WI38 (cell line): ENCODE data around the gene EHBP1.

ENCODE experiments used
- H3K4me3 ChIP-seq: 2 replicates; pipeline ENCODE4 v1.5.1; 2011; ENCODE audit warnings: low read depth, mild to moderate bottlenecking, control low read depth, low read length
- TF ChIP-seq, protein P1 (sequence below): IDR thresholded peaks from 2 replicates; pipeline ENCODE4 v1.5.1; 2012; ENCODE audit warnings: low read depth, mild to moderate bottlenecking, control low read depth, low read length

EHBP1 gene

DNA sequence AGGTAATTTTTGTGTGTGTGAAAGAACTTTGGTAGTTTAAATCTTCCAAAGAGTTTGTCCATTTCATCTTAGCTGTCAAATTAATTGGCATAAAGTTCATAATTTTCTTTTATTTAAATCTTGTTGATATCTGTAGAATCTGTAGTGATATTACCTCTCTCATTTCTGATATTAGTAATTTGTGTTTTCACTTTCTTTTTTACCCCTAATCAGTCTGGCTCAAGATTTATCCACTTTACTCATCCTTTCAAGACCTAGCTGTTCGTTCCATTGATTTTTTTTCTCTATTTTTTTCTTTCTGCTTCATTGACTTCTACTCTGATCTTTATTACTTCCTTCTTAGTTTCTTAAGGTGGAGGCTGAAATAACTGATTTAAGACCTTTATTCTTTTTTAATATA, 202.6 kb downstream of the EHBP1 start:
- H3K4me3 ChIP-seq: no peak overlapping the region
- TF ChIP-seq, protein P1, sequence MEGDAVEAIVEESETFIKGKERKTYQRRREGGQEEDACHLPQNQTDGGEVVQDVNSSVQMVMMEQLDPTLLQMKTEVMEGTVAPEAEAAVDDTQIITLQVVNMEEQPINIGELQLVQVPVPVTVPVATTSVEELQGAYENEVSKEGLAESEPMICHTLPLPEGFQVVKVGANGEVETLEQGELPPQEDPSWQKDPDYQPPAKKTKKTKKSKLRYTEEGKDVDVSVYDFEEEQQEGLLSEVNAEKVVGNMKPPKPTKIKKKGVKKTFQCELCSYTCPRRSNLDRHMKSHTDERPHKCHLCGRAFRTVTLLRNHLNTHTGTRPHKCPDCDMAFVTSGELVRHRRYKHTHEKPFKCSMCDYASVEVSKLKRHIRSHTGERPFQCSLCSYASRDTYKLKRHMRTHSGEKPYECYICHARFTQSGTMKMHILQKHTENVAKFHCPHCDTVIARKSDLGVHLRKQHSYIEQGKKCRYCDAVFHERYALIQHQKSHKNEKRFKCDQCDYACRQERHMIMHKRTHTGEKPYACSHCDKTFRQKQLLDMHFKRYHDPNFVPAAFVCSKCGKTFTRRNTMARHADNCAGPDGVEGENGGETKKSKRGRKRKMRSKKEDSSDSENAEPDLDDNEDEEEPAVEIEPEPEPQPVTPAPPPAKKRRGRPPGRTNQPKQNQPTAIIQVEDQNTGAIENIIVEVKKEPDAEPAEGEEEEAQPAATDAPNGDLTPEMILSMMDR: no peak

GRCh38 chr2:62913311-62913710, 207.8 kb downstream of the EHBP1 start:
- TF ChIP-seq, protein P1: no peak

GRCh38 chr2:62919041-62919440, 213.5 kb downstream of the EHBP1 start:
- H3K4me3 ChIP-seq: no peak overlapping the region
- TF ChIP-seq, protein P1: no peak

More at GRCh38 chr2:62913311-62913710, 207.8 kb downstream of the EHBP1 start:
- H3K4me3 ChIP-seq: no peak overlapping the region

DNA sequence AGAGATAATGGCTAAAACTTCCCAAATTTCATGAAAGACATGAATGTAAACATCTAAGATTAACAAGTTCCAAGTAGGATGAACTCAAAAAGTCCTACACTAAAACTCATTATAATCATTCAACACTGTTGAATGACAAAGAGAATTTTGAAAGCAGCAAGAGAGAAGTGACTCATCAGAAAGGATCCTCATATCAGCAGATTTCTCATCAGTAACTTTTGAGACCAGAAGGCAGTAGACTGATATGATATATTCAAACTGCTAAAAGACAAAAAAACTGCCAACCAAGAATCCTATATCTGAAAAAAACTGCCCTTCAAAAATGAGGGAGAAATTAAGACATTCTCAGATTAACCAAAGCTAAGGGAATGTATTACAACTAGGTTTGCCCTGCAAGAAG, 214.6 kb downstream of the EHBP1 start:
- H3K4me3 ChIP-seq: no peak overlapping the region
- TF ChIP-seq, protein P1: no peak

GRCh38 chr2:62923242-62923641, 217.7 kb downstream of the EHBP1 start:
- no peak overlapping the region for H3K4me3 ChIP-seq
- TF ChIP-seq, protein P1: no peak

- TF ChIP-seq, protein P1: no peak
- no peak overlapping the region for H3K4me3 ChIP-seq
Observed at GRCh38 chr2:62923881-62924280, 218.4 kb downstream of the EHBP1 start.

GRCh38 chr2:62928015-62928414, 222.5 kb downstream of the EHBP1 start:
- TF ChIP-seq, protein P1: no peak
- no peak overlapping the region for H3K4me3 ChIP-seq
